Stimulated activated CD8-positive, alpha-beta memory T cell treated with anti-CD3 and anti-CD28 coated beads, Interleukin-12 subunit alpha, Interleukin-12 subunit beta, amount 100 ng/mL, for 1 hour (primary cell): ENCODE measurements around the gene TK1.
"Not testable (repeated sequence)": the region's sequence is repeated elsewhere in the genome, so short reads cannot be mapped to it uniquely, and the experiment has no call there.

Experiments used
- DNase-seq: peaks from one replicate; pipeline ENCODE4 v3.0.0-alpha.2; 2020; ENCODE audit warnings: low read depth

TK1 gene

GRCh38 chr17:78176548-78177025, 10.3 kb downstream of the TK1 start:
- DNase-seq: peak; percentile 59

- DNase-seq: no peak
These were observed 11.2 kb downstream of the TK1 start for GRCh38 chr17:78175643-78175981.

- DNase-seq: no peak
These were observed 11.8 kb downstream of the TK1 start for GRCh38 chr17:78174870-78175642.

- DNase-seq: no peak
These were observed 12.4 kb downstream of the TK1 start for GRCh38 chr17:78174346-78174869.

DNA sequence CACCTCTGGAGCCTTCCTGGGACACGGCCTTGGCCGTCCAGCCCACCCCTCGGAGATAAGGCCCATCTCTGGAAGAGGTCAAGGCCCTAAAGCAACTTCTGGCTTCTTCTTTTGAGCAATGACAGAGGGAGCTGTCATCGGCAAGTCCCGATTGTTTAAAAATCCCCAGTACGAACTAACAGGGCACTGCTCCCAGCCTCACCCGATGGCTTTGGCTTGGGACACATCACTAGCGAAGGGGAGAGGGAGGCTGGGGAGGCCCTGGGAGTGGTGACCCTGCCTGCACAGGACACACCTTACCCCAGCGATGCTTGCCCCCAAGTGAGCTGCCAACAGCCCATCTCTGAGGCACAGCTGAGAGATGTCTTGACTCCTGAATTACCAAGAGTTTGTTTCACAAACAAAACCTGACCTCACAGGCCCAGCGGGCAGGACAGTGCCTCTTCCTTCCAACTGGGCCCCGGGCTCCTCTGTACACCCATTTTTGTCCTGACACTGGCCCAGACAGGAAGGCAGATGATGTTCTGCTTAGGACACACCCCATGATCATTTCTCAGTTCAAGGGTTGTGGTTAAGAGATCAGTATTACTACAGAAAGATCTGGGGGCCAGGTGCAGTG, 13.6 kb downstream of the TK1 start:
- DNase-seq: no peak

DNA sequence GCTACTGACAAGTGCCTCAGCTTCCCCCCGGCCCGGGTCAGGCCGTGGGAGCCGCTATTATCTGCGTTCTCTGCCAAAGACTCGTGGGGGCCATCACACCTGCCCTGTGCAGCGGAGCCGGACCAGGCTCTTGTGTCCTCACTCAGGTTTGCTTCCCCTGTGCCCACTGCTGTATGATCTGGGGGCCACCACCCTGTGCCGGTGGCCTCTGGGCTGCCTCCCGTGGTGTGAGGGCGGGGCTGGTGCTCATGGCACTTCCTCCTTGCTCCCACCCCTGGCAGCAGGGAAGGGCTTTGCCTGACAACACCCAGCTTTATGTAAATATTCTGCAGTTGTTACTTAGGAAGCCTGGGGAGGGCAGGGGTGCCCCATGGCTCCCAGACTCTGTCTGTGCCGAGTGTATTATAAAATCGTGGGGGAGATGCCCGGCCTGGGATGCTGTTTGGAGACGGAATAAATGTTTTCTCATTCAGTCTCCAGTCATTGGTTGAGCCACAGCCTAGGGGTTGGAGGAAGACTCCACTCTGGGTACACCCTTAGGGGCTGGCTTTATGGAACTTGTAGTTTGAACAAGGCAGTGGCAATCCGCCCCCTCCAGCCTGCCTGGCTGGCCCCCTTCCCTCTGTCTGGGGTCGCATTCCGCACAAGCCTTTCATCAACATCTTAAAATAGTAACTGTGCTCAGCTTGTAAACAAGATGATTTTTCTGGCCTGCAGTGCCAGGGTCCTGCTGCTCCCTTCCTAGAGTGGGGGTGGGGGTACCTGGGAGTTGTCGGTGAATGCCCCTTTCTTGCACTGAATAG, 14.4 kb downstream of the TK1 start:
- DNase-seq: no peak

GRCh38 chr17:78171591-78172248, 15.1 kb downstream of the TK1 start:
- not testable (repeated sequence) for DNase-seq

- no peak for DNase-seq
These were observed 15.9 kb downstream of the TK1 start for GRCh38 chr17:78170692-78171590.

GRCh38 chr17:78168903-78169793, 17.7 kb downstream of the TK1 start:
- no peak for DNase-seq

DNA sequence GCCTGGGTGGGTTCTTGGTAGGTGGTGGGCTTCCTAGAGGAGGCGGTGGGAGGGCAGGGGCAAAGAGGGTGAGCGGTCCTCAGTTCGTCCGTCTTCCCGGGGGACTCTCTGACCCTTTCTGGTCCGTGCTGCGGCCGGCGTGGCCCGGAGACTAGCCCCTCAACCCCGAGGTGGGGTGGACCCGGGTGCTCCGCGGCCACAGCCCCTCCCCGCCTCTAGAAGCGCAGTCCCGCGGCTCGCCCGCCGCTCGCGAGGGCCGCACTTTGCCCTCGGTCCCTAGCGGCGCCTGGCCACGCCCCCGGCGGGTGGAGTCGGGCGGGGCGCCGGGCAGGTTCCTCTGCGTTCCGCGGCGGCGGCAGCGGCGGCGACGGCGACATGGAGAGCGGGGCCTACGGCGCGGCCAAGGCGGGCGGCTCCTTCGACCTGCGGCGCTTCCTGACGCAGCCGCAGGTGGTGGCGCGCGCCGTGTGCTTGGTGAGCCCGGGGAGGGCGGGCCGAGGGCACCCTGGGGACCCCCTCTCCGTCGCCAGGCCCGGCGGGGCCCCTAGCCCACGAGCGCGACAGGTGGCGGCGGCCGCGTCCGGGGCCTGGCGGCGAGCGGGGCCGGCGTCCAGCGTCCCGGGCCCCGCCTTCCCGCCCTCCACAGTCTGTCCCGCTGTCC, 18.5 kb downstream of the TK1 start, which contains the start of gene SYNGR2:
TSS of gene SYNGR2 (plus strand) at position 340 of the 661 bp plus-strand sequence. CDS start at position 376, 36 bp downstream.
- peak; percentile 71 for DNase-seq

DNA sequence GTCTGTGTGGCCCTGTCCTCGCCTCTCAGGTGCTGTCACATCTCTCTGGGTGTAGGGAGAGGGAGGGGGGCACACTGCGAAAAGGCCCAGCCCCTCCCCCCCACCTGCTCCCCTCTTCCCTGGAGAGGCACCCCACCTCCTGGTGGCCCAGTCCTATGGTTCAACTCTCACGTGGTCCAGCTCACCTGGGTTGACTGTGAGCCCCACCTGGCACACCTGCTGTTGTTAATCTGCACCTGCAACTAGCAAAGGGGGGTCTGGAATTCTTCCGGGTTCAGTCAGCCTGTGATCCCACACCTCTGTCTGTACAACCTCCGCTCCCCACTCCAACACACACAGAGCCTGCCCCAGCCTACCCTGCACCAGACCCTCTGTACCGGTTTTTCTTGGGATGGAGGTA, 20.4 kb downstream of the TK1 start:
- DNase-seq: no peak

- no peak for DNase-seq
These were observed 21.9 kb downstream of the TK1 start for GRCh38 chr17:78164748-78165607.

- no peak for DNase-seq
These were observed 22.7 kb downstream of the TK1 start for GRCh38 chr17:78163881-78164747.

GRCh38 chr17:78159575-78160158, 27.2 kb downstream of the TK1 start:
- DNase-seq: no peak

GRCh38 chr17:78154903-78155811, 31.7 kb downstream of the TK1 start:
- DNase-seq: no peak

DNA sequence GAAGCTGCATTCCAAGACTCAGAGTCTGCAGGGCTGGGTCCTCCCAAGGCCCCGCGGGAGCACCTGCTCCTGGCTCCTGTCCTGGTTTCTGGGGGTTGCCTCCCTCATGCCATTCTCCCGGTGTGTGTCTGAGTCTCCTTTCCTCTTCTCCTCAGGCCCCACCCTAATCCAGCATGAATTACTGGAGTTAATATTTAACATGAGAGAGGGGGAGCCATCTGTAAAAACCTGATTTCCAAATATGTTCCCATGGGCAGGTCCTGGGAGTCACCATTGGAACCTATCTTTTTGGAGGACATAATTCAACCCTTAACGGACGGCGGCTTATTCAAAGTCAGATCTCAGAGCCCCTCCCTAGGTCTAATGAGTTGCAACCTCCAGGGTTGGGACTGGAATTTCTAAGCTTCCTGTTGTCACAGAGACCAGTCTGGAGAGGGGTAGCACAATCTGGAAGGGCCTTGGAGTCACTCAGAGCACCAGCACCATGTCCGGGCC, 35.3 kb downstream of the TK1 start:
- no peak for DNase-seq
